IMR-90 (cell line): ENCODE results near the gene CFD. TPM values are rescaled to one million over a fixed set of nuclear protein-coding genes. Genes with fewer than 3 reads are reported as not detected.

ENCODE experiments used
- ATAC-seq: fragments of 200-7000 bp; cut with Tn5 transposase; 2 replicates; pipeline ENCODE4 v1.9.1; 2020; ENCODE audit warnings: low read depth, mild to moderate bottlenecking, moderate library complexity
- BruUV-seq: library from RNA; stranded (reverse); fragments of 400-500 nt; replicated peaks from 2 replicates; lab custom pipeline; 2021; lab: Mats Ljungman, UMichigan
- CTCF ChIA-PET: fragments of 300-600 bp; formaldehyde crosslinking; extraction: SDS; loops from one replicate; lab custom pipeline; 2021; ENCODE audit warnings: antibody characterized with exemption; lab: Yijun Ruan, JAX
- POLR2A ChIA-PET: fragments of 300-600 bp; sonication (Branson Sonifier 250); formaldehyde crosslinking; loops from one replicate; lab custom pipeline; 2022; ENCODE audit warnings: antibody characterized with exemption; ENCODE audit not compliant: unreplicated experiment; lab: Charles Lee
- DNase-seq: peaks from one replicate; pipeline ENCODE4 v3.0.0; 2013
- H2AFZ ChIP-seq: replicated peaks from 2 replicates; pipeline ENCODE3; 2013; ENCODE audit warnings: low read length, mild to moderate bottlenecking; ENCODE audit not compliant: poor library complexity
- H2AK5ac ChIP-seq: 2 replicates; pipeline ENCODE4 v1.6.1; 2013; ENCODE audit warnings: low read depth, low read length, inconsistent platforms
- H2AK9ac ChIP-seq: replicated peaks from 2 replicates; pipeline ENCODE3; 2013; ENCODE audit warnings: mild to moderate bottlenecking, low read depth, low read length, moderate library complexity; ENCODE audit not compliant: poor library complexity
- H2BK120ac ChIP-seq: 2 replicates; pipeline ENCODE4 v1.6.1; 2013; ENCODE audit warnings: low read depth, low read length, inconsistent platforms
- H2BK15ac ChIP-seq: 3 replicates; pipeline ENCODE4 v1.6.1; 2013; ENCODE audit warnings: low read depth, low read length, inconsistent platforms
- H2BK20ac ChIP-seq: 2 replicates; pipeline ENCODE4 v1.6.1; 2013; ENCODE audit warnings: low read depth, mild to moderate bottlenecking, inconsistent platforms, low read length, moderate library complexity
- H2BK5ac ChIP-seq: 2 replicates; pipeline ENCODE4 v1.6.1; 2013; ENCODE audit warnings: mild to moderate bottlenecking, low read depth, low read length, inconsistent platforms; ENCODE audit not compliant: poor library complexity, severe bottlenecking
- H3K14ac ChIP-seq: replicated peaks from 2 replicates; pipeline ENCODE4 v1.6.1; 2013; ENCODE audit warnings: low read depth, low read length, inconsistent platforms
- H3K18ac ChIP-seq: 2 replicates; pipeline ENCODE4 v1.6.1; 2013; ENCODE audit warnings: low read depth, low read length, control low read depth
- H3K23ac ChIP-seq: 2 replicates; pipeline ENCODE4 v1.6.1; 2013; ENCODE audit warnings: low read depth, low read length, inconsistent platforms
- H3K27ac ChIP-seq: 2 replicates; pipeline ENCODE4 v1.5.1; 2013; ENCODE audit warnings: mild to moderate bottlenecking, control low read depth, low read length; ENCODE audit not compliant: insufficient read depth
- H3K27me3 ChIP-seq: 2 replicates; pipeline ENCODE4 v1.6.1; 2013; ENCODE audit warnings: low read length; ENCODE audit not compliant: control insufficient read depth, insufficient read depth
- H3K36me3 ChIP-seq: 2 replicates; pipeline ENCODE4 v1.6.1; 2013; ENCODE audit warnings: low read length, mixed read lengths; ENCODE audit not compliant: control insufficient read depth, insufficient read depth
- H3K4ac ChIP-seq: 2 replicates; pipeline ENCODE4 v1.6.1; 2013; ENCODE audit warnings: low read depth, low read length, inconsistent platforms
- H3K4me1 ChIP-seq: 2 replicates; pipeline ENCODE4 v1.6.1; 2013; ENCODE audit warnings: low read length, mixed read lengths; ENCODE audit not compliant: control insufficient read depth, insufficient read depth
- H3K4me2 ChIP-seq: 2 replicates; pipeline ENCODE4 v1.6.1; 2013; ENCODE audit warnings: low read depth, mild to moderate bottlenecking, control low read depth, low read length, moderate library complexity
- H3K4me3 ChIP-seq: 2 replicates; pipeline ENCODE4 v1.5.1; 2013; ENCODE audit warnings: low read depth, mild to moderate bottlenecking, control low read depth, low read length, moderate library complexity; ENCODE audit not compliant: insufficient read depth
- H3K56ac ChIP-seq: 2 replicates; pipeline ENCODE4 v1.6.1; 2013; ENCODE audit warnings: low read length, inconsistent platforms; ENCODE audit not compliant: insufficient read depth; ENCODE audit errors: extremely low read depth
- H3K79me1 ChIP-seq, 2 experiments: 2 replicates each; pipeline ENCODE4 v1.6.1; 2013; ENCODE audit warnings: low read length in 2 of 2, inconsistent platforms in 1 of 2, low read depth in 1 of 2
- H3K9ac ChIP-seq: 2 replicates; pipeline ENCODE4 v1.6.1; 2013; ENCODE audit warnings: low read depth, low read length, control low read depth
- H3K9me1 ChIP-seq: 2 replicates; pipeline ENCODE4 v1.6.1; 2013; ENCODE audit warnings: low read length, inconsistent platforms; ENCODE audit not compliant: insufficient read depth
- H3K9me3 ChIP-seq: 2 replicates; pipeline ENCODE4 v1.6.1; 2013; ENCODE audit warnings: low read length; ENCODE audit not compliant: control insufficient read depth, insufficient read depth
- H4K20me1 ChIP-seq: 2 replicates; pipeline ENCODE4 v1.6.1; 2013; ENCODE audit warnings: low read length, inconsistent platforms; ENCODE audit not compliant: insufficient read depth
- H4K5ac ChIP-seq: 2 replicates; pipeline ENCODE4 v1.6.1; 2013; ENCODE audit warnings: mild to moderate bottlenecking, low read depth, low read length, control low read depth
- H4K8ac ChIP-seq, 2 experiments: 2 replicates each; pipeline ENCODE4 v1.6.1; 2013; ENCODE audit warnings: low read depth in 2 of 2, low read length in 2 of 2, control low read depth in 1 of 2, inconsistent platforms in 1 of 2
- H4K91ac ChIP-seq: 2 replicates; pipeline ENCODE4 v1.6.1; 2013; ENCODE audit warnings: low read depth, low read length, inconsistent platforms; ENCODE audit not compliant: insufficient read depth
- BHLHE40 ChIP-seq: fragments of 150-350 bp; IDR thresholded peaks from 2 replicates; pipeline ENCODE4 v1.6.1; 2016; ENCODE audit warnings: mild to moderate bottlenecking, low read depth, low read length
- POLR2A ChIP-seq: IDR thresholded peaks from 2 replicates; pipeline ENCODE4 v1.6.1; 2012; ENCODE audit warnings: mild to moderate bottlenecking, low read depth, low read length
- RAD21 ChIP-seq: IDR thresholded peaks from 2 replicates; pipeline ENCODE4 v1.6.1; 2012; ENCODE audit warnings: low read length, improper control_type of control experiment
- RCOR1 ChIP-seq: IDR thresholded peaks from 2 replicates; pipeline ENCODE4 v1.6.1; 2012; ENCODE audit warnings: mild to moderate bottlenecking, low read length, improper control_type of control experiment; ENCODE audit not compliant: insufficient replicate concordance
- RFX5 ChIP-seq: IDR thresholded peaks from 2 replicates; pipeline ENCODE4 v1.8.0; 2012; ENCODE audit warnings: low read depth, mild to moderate bottlenecking, low read length, moderate library complexity
- WGBS, 2 experiments: methylation state at CpG; one replicate each; pipeline versions ENCODE4 v1.1.5 to v1.1.7; 2013; ENCODE audit warnings: missing lambda C conversion rate in 2 of 2; ENCODE audit not compliant: insufficient read length in 1 of 2; ENCODE audit errors: extremely low coverage in 2 of 2; 5-methylcytosine and 5-hydroxymethylcytosine counted together
- dilution Hi-C: fragments of 300-500 bp; cut with HindIII; formaldehyde crosslinking; loops from one replicate; pipeline ENCODE4 v1.14.3; 2018; ENCODE audit warnings: low sequenced_read_pairs; ENCODE audit not compliant: unreplicated experiment
- in situ Hi-C: fragments of 300-500 bp; cut with MboI; formaldehyde crosslinking; loops from 3 replicates; pipeline ENCODE4 v1.14.3; 2019; ENCODE audit warnings: low sequenced_read_pairs, inconsistent platforms, mixed read lengths
- intact Hi-C: fragments of 100-400 bp; cut with micrococcal nuclease; formaldehyde crosslinking; loops from 2 replicates; pipeline ENCODE4 v1.10.0; 2022
- polyA plus RNA-seq, 3 experiments: library from polyadenylated mRNA; depleted of rRNA; stranded (reverse); fragments of >200 nt; gene quantifications; 2 replicates each; pipeline ENCODE4 v1.2.3, GENCODE V29; 2012; ENCODE audit warnings: low replicate concordance in 1 of 3
- total RNA-seq: library from RNA; depleted of rRNA; stranded (reverse); fragments of >200 nt; gene quantifications from 2 replicates; pipeline ENCODE4 v1.2.3, GENCODE V29; 2012
- TF ChIP-seq, protein P1 (sequence below): conservative IDR thresholded peaks from 2 replicates; pipeline ENCODE4 v1.5.1; 2012; ENCODE audit warnings: mild to moderate bottlenecking, low read depth, low read length, improper control_type of control experiment

The CFD gene
- total and polyA plus RNA-seq, 2 of the 4 experiments (the other 2 are of a cell fraction), result 1.4 to 2.8 TPM

DNA sequence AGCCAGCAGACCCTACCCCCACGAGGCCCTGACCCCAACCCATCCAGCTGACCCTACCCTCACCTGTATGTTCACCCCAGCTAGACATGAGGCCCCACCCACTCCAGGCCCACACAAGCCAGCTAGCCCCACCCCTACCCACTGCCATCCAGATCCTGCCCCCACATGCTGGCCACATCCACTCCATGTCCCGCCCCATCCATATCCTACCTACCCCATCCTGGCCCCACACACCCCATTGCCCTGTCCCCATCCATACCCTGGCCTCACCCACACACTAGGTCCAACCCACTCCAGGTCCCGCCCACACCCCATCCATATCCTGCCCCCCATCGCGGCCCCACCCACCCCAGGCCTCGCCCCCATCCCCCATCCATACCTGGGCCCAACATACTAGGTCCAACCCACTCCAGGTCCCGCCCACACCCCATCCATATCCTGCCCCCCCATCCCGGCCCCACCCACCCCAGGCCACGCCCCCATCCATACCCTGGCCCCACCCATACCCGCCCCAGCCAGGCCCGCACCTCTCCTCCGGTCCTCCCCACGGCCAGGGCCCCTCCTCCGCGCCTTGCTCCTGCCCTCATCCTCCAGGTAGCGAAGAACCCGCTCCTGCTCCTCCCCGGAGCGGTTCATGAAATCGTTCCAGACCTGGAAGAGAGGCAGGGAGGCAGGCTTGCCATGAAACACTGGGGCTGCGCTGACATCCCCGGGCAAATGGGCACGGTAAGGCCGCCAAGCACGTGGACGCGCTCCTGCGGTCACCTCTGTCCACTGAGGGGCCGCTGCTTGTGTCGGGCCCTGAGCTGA, 41.0 kb downstream of the CFD start:
- Histone ChIP-seq H3K79me1 (peaks cover 10 to 43% of the 10 kb centered on the region in 2 experiments), H4K8ac (no peak overlapping the region), H3K9me3 (no peaks in the 10 kb centered on the region), H2BK5ac (no peak overlapping the region), H3K56ac (no peak overlapping the region), H3K4me2 (no peak overlapping the region), H3K4ac (no peak overlapping the region), H4K5ac (no peak overlapping the region), H2AK9ac (peak overlapping the region; percentile 28), H2BK120ac (no peak overlapping the region), H3K14ac (no peak overlapping the region), H3K36me3 (peaks cover 27% of the 10 kb centered on the region; the same call in 1 of the 2 replicates), H3K9ac (no peak overlapping the region), H2AFZ (no peak overlapping the region), H3K9me1 (peaks cover under 1% of the 10 kb centered on the region; the same call in 1 of the 2 replicates), H4K91ac (no peak overlapping the region), H3K18ac (no peak overlapping the region), H2AK5ac (no peak overlapping the region), H3K4me3 (no peak overlapping the region), H3K4me1 (peaks cover 2% of the 10 kb centered on the region; the same call in 1 of the 2 replicates), H4K20me1 (peaks cover 47% of the 10 kb centered on the region), H3K27me3 (no peaks in the 10 kb centered on the region), H3K23ac (no peak overlapping the region), H3K27ac (no peak overlapping the region), H2BK15ac (no peak overlapping the region), H2BK20ac (no peak overlapping the region)
- intact Hi-C loops, result no loop called here
- CTCF ChIA-PET, result no interaction called here
- 94% methylated on average over 13 of the region's 30 CpGs; no CpG with 5 or more reads in 1 of the 2 experiments for WGBS, 2 experiments
- no peak for TF ChIP-seq RFX5
- TF ChIP-seq BHLHE40, result no peak
- no peak for TF ChIP-seq RCOR1
- TF ChIP-seq POLR2A, result no peak
- TF ChIP-seq RAD21, result no peak
- TF ChIP-seq, protein P1, sequence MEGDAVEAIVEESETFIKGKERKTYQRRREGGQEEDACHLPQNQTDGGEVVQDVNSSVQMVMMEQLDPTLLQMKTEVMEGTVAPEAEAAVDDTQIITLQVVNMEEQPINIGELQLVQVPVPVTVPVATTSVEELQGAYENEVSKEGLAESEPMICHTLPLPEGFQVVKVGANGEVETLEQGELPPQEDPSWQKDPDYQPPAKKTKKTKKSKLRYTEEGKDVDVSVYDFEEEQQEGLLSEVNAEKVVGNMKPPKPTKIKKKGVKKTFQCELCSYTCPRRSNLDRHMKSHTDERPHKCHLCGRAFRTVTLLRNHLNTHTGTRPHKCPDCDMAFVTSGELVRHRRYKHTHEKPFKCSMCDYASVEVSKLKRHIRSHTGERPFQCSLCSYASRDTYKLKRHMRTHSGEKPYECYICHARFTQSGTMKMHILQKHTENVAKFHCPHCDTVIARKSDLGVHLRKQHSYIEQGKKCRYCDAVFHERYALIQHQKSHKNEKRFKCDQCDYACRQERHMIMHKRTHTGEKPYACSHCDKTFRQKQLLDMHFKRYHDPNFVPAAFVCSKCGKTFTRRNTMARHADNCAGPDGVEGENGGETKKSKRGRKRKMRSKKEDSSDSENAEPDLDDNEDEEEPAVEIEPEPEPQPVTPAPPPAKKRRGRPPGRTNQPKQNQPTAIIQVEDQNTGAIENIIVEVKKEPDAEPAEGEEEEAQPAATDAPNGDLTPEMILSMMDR, result no peak
- dilution Hi-C loops, result no loop called here
- no peak for DNase-seq
- peak; percentile 46 for ATAC-seq
- in situ Hi-C loops, result no loop called here
- BruUV-seq, result no TSS peak
- POLR2A ChIA-PET, result no interaction called here
